Measurements from ENCODE around the gene KCNK5.
A peak's percentile ranks its signal among the peaks of the same experiment; 100 is the strongest.

The KCNK5 gene

DNA sequence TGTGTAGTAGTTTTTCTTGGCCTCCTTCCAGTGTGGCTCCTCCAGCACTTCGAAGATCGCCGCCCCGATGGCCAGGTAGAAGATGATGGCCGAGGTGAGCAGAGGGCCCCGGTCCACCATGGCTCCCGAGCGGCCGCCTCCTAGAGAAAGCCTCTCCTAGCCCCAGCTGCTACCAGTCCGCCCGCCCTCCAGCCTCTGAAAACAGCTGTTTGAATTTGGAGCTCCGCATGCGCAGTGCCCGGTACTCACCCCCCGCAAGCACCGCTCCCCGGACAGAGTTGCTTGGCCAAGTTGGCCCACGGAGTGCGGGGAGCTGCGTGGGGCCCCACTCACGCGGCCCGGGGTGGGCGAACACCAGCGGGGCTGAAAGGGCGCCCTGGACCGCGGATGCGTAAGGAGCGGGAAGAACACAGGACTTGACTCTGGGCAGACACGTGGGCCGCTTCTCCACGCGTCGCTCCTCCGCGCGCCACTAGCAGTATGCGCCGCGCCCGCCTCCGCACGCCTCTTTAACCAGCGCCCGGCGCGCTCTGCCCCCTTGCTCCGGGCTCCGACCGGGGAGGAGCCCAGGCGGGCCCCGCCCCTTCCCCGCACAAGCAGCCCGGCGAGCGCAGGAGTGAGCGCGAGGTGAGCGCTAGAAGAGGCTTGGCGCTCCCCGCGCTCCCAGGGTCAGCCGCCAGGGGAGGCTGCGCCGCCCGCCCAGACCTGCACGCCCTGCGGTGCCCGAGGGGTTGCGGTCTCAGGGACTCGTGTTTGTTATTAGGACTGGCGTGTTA is at the start of gene KCNK5:
KCNK5 (minus strand) TSS at position 484 of the 776 bp plus-strand sequence; CDS start at position 120, 364 bp downstream.
- DNase-seq: peak; percentile 72

- no peak for DNase-seq
These were observed 47.2 kb upstream of the KCNK5 start for GRCh38 chr6:39276379-39276995.

- no peak for DNase-seq
These were observed 45.6 kb upstream of the KCNK5 start for GRCh38 chr6:39274903-39275302.

DNA sequence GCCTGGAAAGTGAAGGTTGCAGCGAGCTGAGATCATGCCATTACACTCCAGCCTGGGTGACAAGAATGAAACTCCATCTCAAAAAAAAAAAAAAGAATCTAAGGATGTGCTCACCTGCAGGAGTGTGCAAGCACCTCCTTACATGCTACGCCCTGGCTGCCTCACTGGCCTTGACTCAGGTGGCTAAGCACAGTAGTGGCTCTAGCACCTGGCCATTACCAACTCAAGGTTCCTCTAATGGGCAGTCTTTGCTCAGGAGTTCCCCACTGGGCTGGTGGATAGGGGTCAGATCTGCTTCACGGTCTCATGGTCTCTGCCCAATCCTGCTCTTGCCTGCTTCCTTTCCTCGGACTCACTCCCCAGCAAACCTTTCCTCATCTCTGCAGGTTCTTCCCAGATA is 45.2 kb upstream of the KCNK5 start:
- DNase-seq: no peak

DNA sequence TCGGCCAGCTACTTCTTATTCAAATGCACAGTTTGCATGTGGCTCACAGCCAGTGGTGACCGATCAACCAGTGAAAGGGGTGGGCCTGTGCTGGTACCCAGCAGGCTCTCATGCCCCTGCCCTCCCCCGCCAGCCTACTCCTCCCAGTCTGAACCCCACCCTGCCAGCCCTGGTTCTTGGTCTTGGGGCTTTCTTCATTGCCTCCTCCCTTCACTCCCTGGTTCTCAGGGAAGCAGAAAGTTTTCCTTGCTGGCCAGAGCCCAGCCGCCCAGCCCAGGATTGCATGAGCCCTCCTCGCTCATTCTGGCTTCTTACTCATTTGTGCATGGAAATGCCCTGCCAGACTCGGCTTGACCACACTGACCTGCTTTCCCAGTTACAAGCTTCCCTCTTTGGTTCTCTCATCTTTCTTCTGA is 44.1 kb upstream of the KCNK5 start:
- no peak for DNase-seq

DNA sequence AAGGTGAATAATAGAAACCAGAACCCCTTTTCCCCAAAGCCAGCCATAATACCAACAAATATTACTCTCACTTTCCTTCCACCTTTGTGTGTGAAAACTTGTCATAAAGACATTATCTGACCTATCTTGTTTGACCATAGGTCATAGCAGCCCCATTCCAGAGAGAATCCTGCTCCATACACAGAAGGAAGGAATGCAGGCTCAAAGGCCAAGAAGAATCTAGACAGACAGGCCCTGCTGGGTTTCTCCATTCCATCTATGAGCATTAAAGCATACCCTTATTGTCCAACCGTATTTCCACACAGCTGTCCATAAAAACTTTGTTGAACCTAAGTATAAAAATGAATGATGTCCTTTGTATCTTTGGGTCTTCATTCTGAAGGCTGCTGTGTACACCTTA is 40.7 kb upstream of the KCNK5 start:
- DNase-seq: no peak

DNA sequence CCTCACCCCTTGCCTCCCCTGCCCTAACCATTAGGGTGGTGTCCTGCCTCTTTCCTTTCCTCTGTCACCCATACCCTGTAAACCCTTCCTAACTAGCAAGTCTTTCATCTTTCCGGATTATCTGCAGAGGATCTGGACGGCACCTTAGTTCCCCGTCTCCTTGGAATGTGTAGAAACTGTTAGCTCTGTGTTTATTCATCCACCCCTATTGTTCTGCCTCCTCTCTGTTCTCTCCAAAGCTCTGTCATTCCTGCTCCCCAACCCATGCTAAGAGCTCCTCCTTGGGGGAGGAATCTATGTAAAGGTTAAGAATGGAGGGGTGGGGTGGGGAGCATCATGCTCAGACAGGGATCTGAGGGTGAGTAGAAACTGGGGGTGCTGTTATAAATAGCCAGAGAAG is 39.4 kb upstream of the KCNK5 start:
- DNase-seq: no peak

- DNase-seq: peak; percentile 3
These were observed 38.9 kb upstream of the KCNK5 start for GRCh38 chr6:39268171-39268570.

DNA sequence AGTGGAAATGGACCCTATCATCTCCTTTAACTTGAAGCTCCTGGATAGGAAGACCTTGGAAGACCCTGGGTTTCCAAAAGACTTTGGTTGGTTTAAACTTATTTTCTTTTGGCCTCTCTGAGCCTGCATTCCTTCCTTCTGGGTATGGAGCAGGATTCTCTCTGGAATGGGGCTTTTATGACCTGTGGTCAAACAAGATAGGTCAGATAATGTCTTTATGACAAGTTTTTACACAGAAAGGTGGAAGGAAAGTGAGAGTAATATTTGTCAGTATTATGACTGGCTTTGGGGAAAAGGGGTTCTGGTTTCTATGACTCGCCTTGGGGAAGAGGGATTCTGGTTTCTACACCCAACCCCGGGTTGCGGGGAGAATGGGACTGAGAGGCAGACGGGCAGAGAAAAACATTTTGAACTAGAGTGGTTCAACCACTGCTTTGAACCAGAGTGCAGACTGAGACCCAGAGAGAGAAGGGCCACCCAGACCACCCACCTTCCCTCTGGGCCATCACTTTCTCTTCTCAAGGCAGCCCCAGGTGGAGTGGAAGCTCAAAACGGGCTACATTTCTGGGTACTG is 37.6 kb upstream of the KCNK5 start:
- DNase-seq: no peak

DNA sequence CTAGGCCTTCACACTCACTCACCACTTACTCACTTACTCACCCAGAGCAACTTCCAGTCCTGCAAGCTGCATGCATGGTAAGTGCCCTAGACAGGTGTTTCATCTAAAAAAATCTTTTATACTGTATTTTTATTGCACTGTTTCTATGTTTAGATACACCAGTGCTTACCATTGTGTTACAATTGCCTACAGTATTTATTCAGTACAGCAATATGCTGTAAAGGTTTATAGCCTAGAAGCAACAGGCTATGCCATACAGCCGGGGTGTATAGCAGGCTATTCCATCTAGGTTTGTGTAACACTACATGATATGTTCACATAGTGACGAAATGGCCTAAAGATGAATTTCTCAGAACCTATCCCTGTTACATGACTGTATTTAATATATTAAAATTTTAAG is 37.1 kb upstream of the KCNK5 start:
- DNase-seq: peak; percentile 86

- DNase-seq: no peak
These were observed 34.2 kb upstream of the KCNK5 start for GRCh38 chr6:39263303-39264037.

GRCh38 chr6:39261751-39262150 is 32.5 kb upstream of the KCNK5 start:
- no peak for DNase-seq

GRCh38 chr6:39260953-39261352 is 31.7 kb upstream of the KCNK5 start:
- no peak for DNase-seq

- DNase-seq: no peak
These were observed 31.2 kb upstream of the KCNK5 start for GRCh38 chr6:39260456-39260855.

- no peak for DNase-seq
These were observed 27.1 kb upstream of the KCNK5 start for GRCh38 chr6:39256294-39256940.

DNA sequence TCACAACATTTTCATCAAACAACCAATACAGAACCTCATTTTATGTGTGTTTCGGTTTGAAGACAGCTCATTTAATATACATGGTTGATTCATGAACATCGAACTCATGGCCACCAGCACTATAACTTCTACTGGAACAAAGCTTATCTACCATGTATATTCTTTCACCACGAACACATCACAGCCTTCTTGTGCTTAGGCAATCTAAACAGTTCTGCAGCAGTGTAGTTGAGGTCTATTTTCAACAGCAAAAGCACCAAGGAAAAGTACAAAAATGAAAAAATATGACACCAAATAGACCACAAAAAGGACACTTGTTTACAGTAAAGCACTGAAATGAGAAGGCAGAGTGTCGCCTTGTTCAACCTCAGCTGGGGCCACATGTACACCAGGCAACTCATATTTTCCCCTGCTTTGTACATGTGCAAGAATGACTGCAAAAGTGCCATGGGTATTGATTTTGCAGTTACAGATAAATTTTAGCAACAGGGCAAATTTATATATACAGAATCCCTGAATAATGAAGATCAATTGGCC is 25.8 kb upstream of the KCNK5 start:
- DNase-seq: no peak

- DNase-seq: peak; percentile 80
These were observed 22.1 kb upstream of the KCNK5 start for GRCh38 chr6:39251406-39251805.

DNA sequence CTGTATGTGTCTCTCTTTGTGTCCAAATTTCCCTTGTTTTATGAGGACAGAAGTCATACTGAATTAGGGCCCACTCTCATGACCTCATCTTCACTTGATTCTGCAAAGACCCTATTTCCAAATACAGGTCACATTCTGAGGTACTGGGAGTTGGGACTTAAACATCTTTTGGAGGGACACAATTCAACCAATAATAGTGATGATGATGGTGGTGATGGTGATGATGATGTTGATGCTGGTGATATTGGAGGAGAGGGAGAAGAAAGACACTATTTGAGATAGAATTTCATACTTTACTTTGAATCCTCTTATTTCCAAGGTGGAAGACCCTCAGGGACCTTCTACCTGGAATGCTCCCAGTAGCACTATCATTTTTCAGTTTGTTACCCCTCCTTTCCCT is 21.2 kb upstream of the KCNK5 start:
- DNase-seq: no peak

DNA sequence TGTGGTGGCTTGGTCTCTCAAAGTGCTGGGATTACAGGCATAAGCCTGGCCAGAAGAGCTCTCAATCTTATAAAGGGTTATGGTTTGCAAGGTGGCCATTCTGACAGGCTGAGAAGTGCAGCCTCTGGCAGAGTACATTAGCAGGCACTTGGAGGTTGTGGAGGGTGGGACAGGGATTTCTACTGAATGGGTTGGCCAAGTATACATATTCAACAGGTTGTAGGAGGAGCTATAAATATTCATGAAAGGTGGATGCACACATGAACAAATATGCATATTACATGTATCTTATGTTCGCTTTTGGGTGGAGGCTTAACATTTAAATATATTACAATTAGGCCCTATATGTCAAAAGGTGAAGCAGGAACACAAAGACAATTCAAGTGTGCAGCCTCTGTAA is 20.0 kb upstream of the KCNK5 start:
- no peak for DNase-seq

DNA sequence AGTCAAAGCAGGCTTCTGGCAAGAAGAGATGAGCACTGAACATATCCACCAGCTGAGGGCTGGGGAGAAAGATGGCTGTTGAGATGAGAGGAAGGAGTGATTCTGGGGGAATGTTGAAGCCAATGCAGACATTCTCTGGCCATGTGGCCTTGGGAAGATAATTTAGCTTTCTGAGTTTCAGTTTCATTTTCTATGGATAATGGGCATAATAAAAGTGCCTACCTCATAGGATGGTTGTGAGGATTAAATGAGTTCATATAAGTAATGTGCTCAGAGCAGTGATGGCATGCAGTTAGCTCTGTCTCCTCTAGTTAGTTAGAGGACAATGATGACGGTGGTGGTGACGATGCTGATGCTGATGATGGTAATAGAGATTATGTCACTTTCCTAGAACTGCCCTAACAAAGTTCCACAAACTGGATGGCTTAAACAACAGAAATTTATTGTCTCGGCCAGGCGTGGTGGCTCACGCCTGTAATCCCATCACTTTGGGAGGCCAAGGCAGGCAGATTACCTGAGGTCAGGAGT is 18.5 kb upstream of the KCNK5 start:
- DNase-seq: no peak

DNA sequence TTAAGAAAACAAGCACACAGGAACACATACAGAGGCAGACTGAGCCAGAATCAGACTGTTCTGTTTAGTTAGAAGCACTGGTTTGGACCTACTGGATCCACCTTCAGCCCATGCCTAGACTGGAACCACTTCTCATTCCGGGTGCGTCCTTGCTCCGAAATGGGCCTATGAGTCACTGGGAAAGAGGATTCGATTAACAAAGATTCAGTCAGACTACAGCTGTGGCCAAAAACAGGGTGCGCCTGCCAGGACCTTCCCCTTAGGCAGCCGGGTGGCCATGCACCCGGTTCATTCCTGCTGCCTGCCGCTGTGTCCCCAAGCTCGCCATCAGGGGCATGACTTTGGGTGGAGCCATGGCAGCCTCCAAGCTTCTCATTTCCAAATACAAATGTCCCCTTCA is 14.5 kb upstream of the KCNK5 start:
- no peak for DNase-seq

- DNase-seq: no peak
These were observed 11.0 kb upstream of the KCNK5 start for GRCh38 chr6:39240155-39240757.

Data from DMS153 (cell line).